ENCODE data around the gene MS4A10. TPM values are rescaled to one million over a fixed set of nuclear protein-coding genes. Genes with fewer than 3 reads are reported as not detected.

Gene MS4A10
- total and polyA plus RNA-seq, 8 donors, result 0.08 to 0.13 (median 0.10) TPM; not detected in 3

DNA sequence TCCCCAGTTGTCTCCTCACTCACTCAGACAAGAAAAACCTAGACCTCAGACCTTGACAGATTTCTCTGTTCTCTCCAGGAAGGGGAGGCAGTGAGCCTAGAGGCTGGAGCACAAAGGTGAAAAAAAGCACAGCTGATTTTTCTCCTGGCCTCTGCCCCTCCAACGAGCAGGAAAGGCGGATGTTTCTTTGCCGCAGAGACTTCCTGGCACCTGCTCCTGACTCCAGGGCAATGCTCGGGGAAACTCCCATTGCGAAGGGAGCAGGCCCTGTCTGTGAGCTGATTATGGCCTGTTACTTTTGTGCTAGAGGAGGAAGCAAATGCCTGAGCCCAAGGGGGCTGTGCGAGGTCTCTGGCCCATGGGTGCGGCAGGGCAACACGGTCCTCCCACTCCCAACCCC is 25.4 kb downstream of the MS4A10 start:
- no peaks in the 10 kb centered on the region for H3K4me1 ChIP-seq
- intact Hi-C loops (cut with DNase I), result no loop called here
- H3K9me3 ChIP-seq, result no peaks in the 10 kb centered on the region
- ATAC-seq, result no peak
- no peak for DNase-seq
- peaks cover 4 to 39% of the 10 kb centered on the region in 2 donors for H3K27me3 ChIP-seq
- no peak for TF ChIP-seq CTCF (IDR thresholded peaks at IDR 0.05)
- no peak overlapping the region for H3K4me3 ChIP-seq
- H3K27ac ChIP-seq, result no peak overlapping the region
- no peaks in the 10 kb centered on the region for H3K36me3 ChIP-seq

DNA sequence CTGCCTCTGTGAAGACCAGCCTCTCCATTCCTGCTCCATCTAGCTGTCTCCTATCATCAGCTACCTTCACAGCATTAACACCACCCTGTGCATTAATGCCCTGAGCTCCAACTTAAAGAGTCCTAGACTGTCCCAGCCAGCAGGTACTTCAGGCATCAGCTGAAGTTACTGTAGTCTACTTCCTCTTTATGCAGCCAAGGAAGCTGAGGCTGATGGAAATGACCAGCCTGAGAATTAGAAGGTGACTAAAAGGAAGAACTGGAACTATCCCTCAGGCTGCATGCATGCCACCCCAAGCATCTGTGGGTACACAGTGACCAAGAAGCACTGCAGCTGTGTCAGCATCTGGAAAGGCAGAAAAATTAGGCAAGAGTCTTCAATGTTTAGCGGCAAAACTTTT is 28.2 kb downstream of the MS4A10 start:
- Histone ChIP-seq H3K36me3 (no peaks in the 10 kb centered on the region), H3K9me3 (peaks cover 0 to 14% of the 10 kb centered on the region in 2 donors), H3K27ac (no peak overlapping the region), H3K4me1 (no peaks in the 10 kb centered on the region), H3K27me3 (peaks cover 10 to 55% of the 10 kb centered on the region in 2 donors), H3K4me3 (no peak overlapping the region)
- DNase-seq (no peak), ATAC-seq (no peak)
- no peak for TF ChIP-seq CTCF (IDR thresholded peaks at IDR 0.05)
- intact Hi-C loops (cut with DNase I), result no loop called here

DNA sequence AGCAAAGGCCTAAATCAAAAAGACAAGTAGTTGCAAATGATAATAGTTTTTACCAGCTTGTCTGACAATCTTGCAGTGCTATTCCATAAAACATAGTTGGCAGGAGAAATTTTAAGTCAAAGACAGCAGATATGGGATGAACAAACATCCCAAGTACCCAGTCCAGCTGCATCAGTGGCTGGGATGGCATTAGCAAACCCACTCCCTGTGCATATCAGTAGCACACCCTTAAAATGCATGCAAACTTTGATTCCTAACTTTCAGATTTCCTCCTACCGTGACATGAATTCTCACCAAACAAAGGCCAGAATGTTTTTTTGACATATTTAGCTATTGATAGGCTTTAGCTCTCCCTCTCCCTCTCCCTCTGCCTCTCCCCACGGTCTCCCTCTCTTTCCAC is 29.0 kb downstream of the MS4A10 start:
- intact Hi-C loops (cut with DNase I), result no loop called here

DNA sequence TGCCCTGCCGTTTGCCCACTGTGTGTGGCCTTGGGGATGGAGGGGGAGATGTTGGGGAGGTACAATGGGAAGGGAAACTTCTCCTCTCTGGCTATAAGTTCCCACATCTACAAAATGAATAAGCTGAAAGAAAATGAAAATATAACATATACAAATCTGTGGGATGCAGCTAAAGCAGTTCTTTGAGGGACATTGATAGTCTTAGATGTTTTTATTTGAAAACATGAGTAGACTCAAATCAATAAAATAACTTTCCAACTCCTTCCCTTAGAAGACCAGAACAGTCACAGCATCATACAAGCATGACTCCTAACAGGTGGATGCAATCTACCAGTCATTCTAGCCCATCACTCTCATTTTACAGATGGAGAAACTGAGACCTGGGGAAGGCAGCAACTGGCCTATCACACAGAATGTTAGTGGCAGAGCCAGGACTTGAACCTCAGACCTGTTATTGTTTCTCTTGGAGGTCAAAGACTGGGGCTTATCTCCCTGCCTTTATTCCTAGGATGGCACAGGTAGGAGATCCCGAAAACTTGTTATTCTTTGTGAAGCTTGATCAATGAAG is 31.5 kb downstream of the MS4A10 start:
- DNase-seq (no peak), ATAC-seq (no peak)
- no peaks in the 10 kb centered on the region for H3K4me1 ChIP-seq
- TF ChIP-seq CTCF (IDR thresholded peaks at IDR 0.05), result no peak
- H3K27ac ChIP-seq, result no peak overlapping the region
- no peaks in the 10 kb centered on the region for H3K36me3 ChIP-seq
- H3K27me3 ChIP-seq, result peaks cover 14 to 60% of the 10 kb centered on the region in 2 donors
- no peak overlapping the region for H3K4me3 ChIP-seq
- peaks cover 0 to 14% of the 10 kb centered on the region in 2 donors for H3K9me3 ChIP-seq
- intact Hi-C loops (cut with DNase I), result no loop called here

More for the DNA sequence above, 29.0 kb downstream of the MS4A10 start:
- Histone ChIP-seq H3K4me1 (no peaks in the 10 kb centered on the region), H3K4me3 (no peak overlapping the region), H3K27ac (no peak overlapping the region), H3K27me3 (peaks cover 10 to 61% of the 10 kb centered on the region in 2 donors), H3K36me3 (no peaks in the 10 kb centered on the region), H3K9me3 (peaks cover 0 to 14% of the 10 kb centered on the region in 2 donors)
- DNase-seq, result no peak
- ATAC-seq, result no peak
- TF ChIP-seq CTCF (IDR thresholded peaks at IDR 0.05), result no peak

- H3K27ac ChIP-seq, result no peak overlapping the region
- H3K27me3 ChIP-seq, result peaks cover 14 to 58% of the 10 kb centered on the region in 2 donors
- ATAC-seq (no peak), DNase-seq (no peak)
- H3K4me1 ChIP-seq, result no peaks in the 10 kb centered on the region
- no peaks in the 10 kb centered on the region for H3K36me3 ChIP-seq
- TF ChIP-seq CTCF (IDR thresholded peaks at IDR 0.05), result no peak
- no peak overlapping the region for H3K4me3 ChIP-seq
- H3K9me3 ChIP-seq, result peaks cover 0 to 14% of the 10 kb centered on the region in 2 donors
- intact Hi-C loops (cut with DNase I), result no loop called here
Observed at GRCh38 chr11:60818057-60818456, 32.9 kb downstream of the MS4A10 start.
